CD4-positive, alpha-beta T cell treated with Interleukin-2 at 100 ng/mL for 4 hours (primary cell): ENCODE measurements around the gene SOAT2.
A peak's percentile ranks its signal among the peaks of the same experiment; 100 is the strongest.
"Not testable (repeated sequence)": the region's sequence is repeated elsewhere in the genome, so short reads cannot be mapped to it uniquely, and the experiment has no call there.

Source experiments
- DNase-seq: peaks from one replicate; pipeline ENCODE4 v3.0.0-alpha.2; 2020; ENCODE audit warnings: low spot score

Gene SOAT2

GRCh38 chr12:53079226-53080117 lies 23.8 kb upstream of the SOAT2 start, which contains the start of gene SPRYD3:
Gene SPRYD3 (minus strand): TSS chr12:53079390. CDS start chr12:53079333, 57 bp downstream.
- DNase-seq: peak; percentile 97

- no peak for DNase-seq
Measured at GRCh38 chr12:53082637-53083175, 20.6 kb upstream of the SOAT2 start.

GRCh38 chr12:53086361-53086760 lies 16.9 kb upstream of the SOAT2 start:
- DNase-seq: no peak

GRCh38 chr12:53090105-53090504 lies 13.2 kb upstream of the SOAT2 start:
- no peak for DNase-seq

- DNase-seq: no peak
Measured at GRCh38 chr12:53090554-53090953, 12.7 kb upstream of the SOAT2 start.

- no peak for DNase-seq
Measured at GRCh38 chr12:53091756-53092155, 11.5 kb upstream of the SOAT2 start.

GRCh38 chr12:53093777-53094393 lies 9.4 kb upstream of the SOAT2 start:
- no peak for DNase-seq

- DNase-seq: no peak
Measured at GRCh38 chr12:53094394-53094787, 8.9 kb upstream of the SOAT2 start.

DNA sequence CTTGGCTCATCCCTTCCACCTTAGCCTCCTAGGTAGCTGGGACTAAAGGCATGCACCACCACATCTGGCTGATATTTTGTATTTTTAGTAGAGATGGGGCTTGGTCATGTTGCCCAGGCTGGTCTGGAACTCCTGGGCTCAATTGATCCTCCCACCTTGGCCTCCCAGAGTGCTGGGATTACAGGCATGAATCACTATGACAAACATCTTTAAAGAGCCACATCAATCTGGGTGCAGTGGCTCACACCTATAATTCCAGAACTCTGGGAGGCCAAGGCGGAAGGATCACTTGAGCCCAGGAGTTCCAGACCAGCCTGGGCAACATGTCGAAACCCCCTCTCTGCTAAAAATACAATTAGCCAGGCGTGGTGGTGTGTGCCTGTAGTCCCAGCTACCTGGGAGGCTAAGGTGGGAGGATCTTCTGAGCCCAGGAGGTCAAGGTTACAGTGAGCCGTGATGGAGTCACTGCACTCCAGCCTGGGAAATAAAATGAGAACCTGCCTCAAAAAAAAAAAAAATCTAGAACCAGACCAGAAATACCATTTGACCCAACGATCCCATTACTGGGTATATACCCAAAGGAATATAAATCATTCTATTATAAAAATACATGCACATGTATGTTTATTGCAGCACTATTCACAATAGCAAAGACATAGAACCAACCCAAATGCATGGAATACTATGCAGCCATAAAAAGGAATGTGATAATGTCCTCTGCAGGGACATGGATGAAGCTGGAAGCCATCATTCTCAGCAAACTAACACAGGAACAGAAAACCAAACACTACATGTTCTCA lies 8.3 kb upstream of the SOAT2 start:
- DNase-seq: not testable (repeated sequence)

DNA sequence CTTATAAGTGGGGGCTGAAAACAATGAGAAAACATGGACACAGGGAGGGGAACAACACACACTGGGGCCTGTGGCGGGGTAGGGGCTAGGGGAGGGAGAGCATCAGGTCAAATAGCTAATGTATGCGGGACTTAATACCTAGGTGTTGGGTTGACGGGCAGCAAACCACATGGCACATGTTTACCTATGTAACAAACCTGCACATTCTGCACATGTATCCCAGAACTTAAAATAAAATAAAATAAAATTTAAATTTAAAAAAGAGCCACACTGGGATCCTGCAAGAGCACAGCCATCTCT lies 7.7 kb upstream of the SOAT2 start:
- DNase-seq: not testable (repeated sequence)

GRCh38 chr12:53096089-53096741 lies 7.1 kb upstream of the SOAT2 start:
- DNase-seq: no peak

GRCh38 chr12:53096759-53097158 lies 6.5 kb upstream of the SOAT2 start:
- DNase-seq: no peak

DNA sequence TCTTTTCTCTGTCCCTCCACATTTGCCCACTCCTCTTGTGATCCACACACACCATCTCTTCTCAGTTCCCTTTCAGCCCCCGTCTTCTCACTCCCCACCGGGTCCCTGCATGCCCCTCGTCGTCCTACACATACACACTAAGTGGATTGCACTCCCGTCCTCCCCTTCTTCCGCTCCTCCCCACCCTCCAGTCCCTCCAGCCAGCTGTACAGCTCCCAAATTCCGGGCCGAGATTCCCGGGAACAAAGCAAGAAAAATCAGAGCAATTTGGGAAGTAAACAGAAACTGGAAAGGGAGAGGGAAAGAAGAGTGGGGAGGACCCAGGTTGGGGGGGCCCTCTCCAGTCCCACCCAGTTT lies 6.1 kb upstream of the SOAT2 start:
- DNase-seq: no peak

GRCh38 chr12:53097564-53098353 lies 5.5 kb upstream of the SOAT2 start, which contains the start of gene IGFBP6:
Gene IGFBP6 (plus strand): TSS chr12:53097667. CDS start chr12:53097718, 51 bp downstream.
- DNase-seq: peak; percentile 44

GRCh38 chr12:53098354-53098981 lies 4.8 kb upstream of the SOAT2 start:
- peak; percentile 23 for DNase-seq

DNA sequence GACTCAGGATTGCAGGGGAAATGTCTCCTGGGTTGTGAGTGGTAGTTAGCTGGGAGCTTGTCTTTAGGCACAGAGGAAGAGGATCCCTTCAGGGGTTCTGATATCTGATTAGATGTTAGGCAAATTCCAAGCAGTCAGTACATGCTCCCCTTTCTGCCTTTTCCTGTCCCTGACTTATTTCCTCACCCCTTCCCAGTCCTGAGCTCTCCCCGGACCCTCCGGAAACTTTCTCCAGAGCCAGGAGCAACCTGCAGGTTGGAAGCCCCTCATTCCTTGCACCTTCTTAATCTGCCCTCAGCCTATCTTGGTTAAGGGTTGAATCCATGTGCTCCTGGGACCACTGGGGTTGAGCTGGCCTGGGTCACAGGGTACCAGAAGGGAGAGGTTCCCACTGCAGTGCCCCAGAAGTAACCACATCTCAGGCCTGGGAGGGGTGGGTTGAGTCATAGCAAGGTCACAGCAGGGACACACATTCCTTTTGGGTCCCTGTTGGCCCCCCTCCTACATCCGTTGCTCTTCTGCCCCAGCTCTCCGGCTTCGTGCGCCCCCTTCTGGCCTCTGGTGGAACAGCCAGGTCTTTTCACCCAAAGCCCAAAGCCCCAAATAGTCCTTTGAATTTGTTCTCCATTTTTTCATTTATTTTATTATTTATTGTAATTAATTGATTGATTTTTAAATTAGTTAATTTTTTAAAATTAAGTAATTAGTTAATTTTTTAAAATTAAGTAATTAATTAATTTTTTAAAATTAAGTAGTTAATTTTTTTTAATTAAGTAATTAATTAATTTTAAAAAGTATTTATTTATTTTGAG lies 4.0 kb upstream of the SOAT2 start:
- peak; percentile 91 for DNase-seq

GRCh38 chr12:53100466-53101151 lies 2.7 kb upstream of the SOAT2 start:
- no peak for DNase-seq

- DNase-seq: no peak
Measured at GRCh38 chr12:53101266-53101665, 2.0 kb upstream of the SOAT2 start.
